ENCODE results near the gene ARID1A.

- TF ChIP-seq, protein P1, sequence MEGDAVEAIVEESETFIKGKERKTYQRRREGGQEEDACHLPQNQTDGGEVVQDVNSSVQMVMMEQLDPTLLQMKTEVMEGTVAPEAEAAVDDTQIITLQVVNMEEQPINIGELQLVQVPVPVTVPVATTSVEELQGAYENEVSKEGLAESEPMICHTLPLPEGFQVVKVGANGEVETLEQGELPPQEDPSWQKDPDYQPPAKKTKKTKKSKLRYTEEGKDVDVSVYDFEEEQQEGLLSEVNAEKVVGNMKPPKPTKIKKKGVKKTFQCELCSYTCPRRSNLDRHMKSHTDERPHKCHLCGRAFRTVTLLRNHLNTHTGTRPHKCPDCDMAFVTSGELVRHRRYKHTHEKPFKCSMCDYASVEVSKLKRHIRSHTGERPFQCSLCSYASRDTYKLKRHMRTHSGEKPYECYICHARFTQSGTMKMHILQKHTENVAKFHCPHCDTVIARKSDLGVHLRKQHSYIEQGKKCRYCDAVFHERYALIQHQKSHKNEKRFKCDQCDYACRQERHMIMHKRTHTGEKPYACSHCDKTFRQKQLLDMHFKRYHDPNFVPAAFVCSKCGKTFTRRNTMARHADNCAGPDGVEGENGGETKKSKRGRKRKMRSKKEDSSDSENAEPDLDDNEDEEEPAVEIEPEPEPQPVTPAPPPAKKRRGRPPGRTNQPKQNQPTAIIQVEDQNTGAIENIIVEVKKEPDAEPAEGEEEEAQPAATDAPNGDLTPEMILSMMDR (IDR thresholded peaks at IDR 0.05) = no peak
- no peak for TF ChIP-seq EZH2 (IDR thresholded peaks at IDR 0.05)
- no peak for TF ChIP-seq EZH2phosphoT487 (IDR thresholded peaks at IDR 0.05)
Measured at GRCh38 chr1:26772687-26773086, 76.9 kb downstream of the ARID1A start.

All from neural progenitor cell (in vitro differentiated cells).